SK-N-SH treated with all-trans-retinoic acid at 6 μM for 48 hours (cell line): ENCODE results near the gene S100A8.

ENCODE experiments used
- ATAC-seq: fragments of 200-7000 bp; cut with Tn5 transposase; 3 replicates; pipeline ENCODE4 v1.9.1; 2020; ENCODE audit warnings: mild to moderate bottlenecking, moderate library complexity
- ARNTL ChIP-seq: fragments of 450-650 bp; formaldehyde crosslinking; IDR thresholded peaks from 2 replicates; pipeline ENCODE4 v1.5.0; 2020; ENCODE audit warnings: low read depth, mild to moderate bottlenecking, moderate library complexity, borderline replicate concordance
- BACH2 ChIP-seq: fragments of 250-450 bp; sonication (Bioruptor Pico); IDR thresholded peaks from 2 replicates; pipeline ENCODE4 v1.9.0; 2021; ENCODE audit warnings: mild to moderate bottlenecking, borderline replicate concordance
- CSDC2 ChIP-seq: fragments of 250-450 bp; sonication (Bioruptor Pico); IDR thresholded peaks from 2 replicates; pipeline ENCODE4 v1.5.0; 2020; ENCODE audit warnings: mild to moderate bottlenecking, moderate library complexity
- CSRNP3 ChIP-seq: fragments of 250-450 bp; sonication (Bioruptor Pico); IDR thresholded peaks from 2 replicates; pipeline ENCODE4 v1.5.1; 2021; ENCODE audit warnings: mild to moderate bottlenecking, moderate library complexity
- ESRRG ChIP-seq: fragments of 250-450 bp; sonication (Bioruptor Pico); IDR thresholded peaks from 2 replicates; pipeline ENCODE4 v1.6.1; 2021; ENCODE audit warnings: mild to moderate bottlenecking
- GLIS3 ChIP-seq: fragments of 250-450 bp; sonication (Bioruptor Pico); IDR thresholded peaks from 2 replicates; pipeline ENCODE4 v1.5.0; 2020; ENCODE audit warnings: mild to moderate bottlenecking, moderate library complexity
- ISL1 ChIP-seq: fragments of 250-450 bp; sonication (Bioruptor Pico); IDR thresholded peaks from 2 replicates; pipeline ENCODE4 v2.1.2; 2022; ENCODE audit warnings: mild to moderate bottlenecking, moderate library complexity
- OSR1 ChIP-seq: fragments of 250-450 bp; sonication (Bioruptor Pico); IDR thresholded peaks from 2 replicates; pipeline ENCODE4 v1.8.0; 2022; ENCODE audit warnings: moderate library complexity, mild to moderate bottlenecking, inconsistent platforms
- PATZ1 ChIP-seq: fragments of 250-450 bp; sonication (Bioruptor Pico); IDR thresholded peaks from 2 replicates; pipeline ENCODE4 v1.8.0; 2020; ENCODE audit warnings: mild to moderate bottlenecking, moderate library complexity, borderline replicate concordance
- POU6F1 ChIP-seq: fragments of 250-450 bp; sonication (Bioruptor Pico); IDR thresholded peaks from 2 replicates; pipeline ENCODE4 v1.8.0; 2021; ENCODE audit warnings: low read depth, mild to moderate bottlenecking, moderate library complexity, borderline replicate concordance
- PPARA ChIP-seq: fragments of 250-450 bp; sonication (Bioruptor Pico); IDR thresholded peaks from 2 replicates; pipeline ENCODE4 v1.5.0; 2020; ENCODE audit warnings: mild to moderate bottlenecking, borderline replicate concordance
- RARB ChIP-seq: fragments of 250-450 bp; sonication (Bioruptor Pico); IDR thresholded peaks from 2 replicates; pipeline ENCODE4 v1.8.0; 2021; ENCODE audit warnings: mild to moderate bottlenecking, moderate library complexity
- SNAI2 ChIP-seq: fragments of 250-450 bp; sonication (Bioruptor Pico); IDR thresholded peaks from 2 replicates; pipeline ENCODE4 v1.5.0; 2020; ENCODE audit warnings: mild to moderate bottlenecking, moderate library complexity
- TCF4 ChIP-seq: fragments of 250-450 bp; sonication (Bioruptor Pico); IDR thresholded peaks from 2 replicates; pipeline ENCODE4 v1.8.0; 2021; ENCODE audit warnings: mild to moderate bottlenecking, moderate library complexity, borderline replicate concordance
- TOX ChIP-seq: fragments of 250-450 bp; sonication (Bioruptor Pico); IDR thresholded peaks from 2 replicates; pipeline ENCODE4 v1.8.0; 2021; ENCODE audit warnings: mild to moderate bottlenecking, moderate library complexity, borderline replicate concordance
- TSHZ2 ChIP-seq: fragments of 250-450 bp; sonication (Bioruptor Pico); IDR thresholded peaks from 2 replicates; pipeline ENCODE4 v1.5.0; 2020; ENCODE audit warnings: mild to moderate bottlenecking, moderate library complexity
- ZC3H10 ChIP-seq: fragments of 250-450 bp; sonication (Bioruptor Pico); IDR thresholded peaks from 2 replicates; pipeline ENCODE4 v1.5.1; 2021; ENCODE audit warnings: mild to moderate bottlenecking, moderate library complexity
- ZFP3 ChIP-seq: fragments of 250-450 bp; sonication (Bioruptor Pico); IDR thresholded peaks from 2 replicates; pipeline ENCODE4 v1.5.0; 2020; ENCODE audit warnings: mild to moderate bottlenecking, moderate library complexity
- ZFP30 ChIP-seq: fragments of 450-650 bp; formaldehyde crosslinking; IDR thresholded peaks from 2 replicates; pipeline ENCODE4 v1.5.0; 2022; ENCODE audit warnings: mild to moderate bottlenecking, moderate library complexity
- ZNF565 ChIP-seq: fragments of 450-650 bp; formaldehyde crosslinking; conservative IDR thresholded peaks from 2 replicates; pipeline ENCODE4 v1.5.0; 2020; ENCODE audit warnings: low read depth, mild to moderate bottlenecking, moderate library complexity
- ZNF8 ChIP-seq: fragments of 450-650 bp; formaldehyde crosslinking; IDR thresholded peaks from 2 replicates; pipeline ENCODE4 v1.5.0; 2020; ENCODE audit warnings: mild to moderate bottlenecking, moderate library complexity

Gene S100A8

GRCh38 chr1:153343811-153344717, 46.8 kb downstream of the S100A8 start (continued):
- TF ChIP-seq CSRNP3 (CRISPR knock-in tag): no peak
- no peak for TF ChIP-seq RARB (CRISPR knock-in tag)
- TF ChIP-seq BACH2: no peak
- TF ChIP-seq ZNF565 (CRISPR knock-in tag): no peak
- TF ChIP-seq POU6F1 (CRISPR knock-in tag): no peak

- ATAC-seq: no peak
- TF ChIP-seq ZFP3 (CRISPR knock-in tag) (no peak), ZFP30 (no peak), ZNF565 (CRISPR knock-in tag) (no peak), TSHZ2 (CRISPR knock-in tag) (no peak), TCF4 (CRISPR knock-in tag) (no peak), ESRRG (no peak), ISL1 (CRISPR knock-in tag) (no peak), OSR1 (CRISPR knock-in tag) (no peak), GLIS3 (CRISPR knock-in tag) (no peak), ZNF8 (CRISPR knock-in tag) (no peak), ZC3H10 (CRISPR knock-in tag) (no peak), ARNTL (no peak), RARB (CRISPR knock-in tag) (no peak), PATZ1 (CRISPR knock-in tag) (no peak), PPARA (no peak)
Measured at GRCh38 chr1:153343040-153343681, 47.7 kb downstream of the S100A8 start.

- ATAC-seq: no peak
- TF ChIP-seq ZC3H10 (CRISPR knock-in tag) (no peak), TSHZ2 (CRISPR knock-in tag) (no peak), GLIS3 (CRISPR knock-in tag) (no peak), PATZ1 (CRISPR knock-in tag) (no peak), TOX (CRISPR knock-in tag) (no peak), OSR1 (CRISPR knock-in tag) (no peak), BACH2 (no peak), TCF4 (CRISPR knock-in tag) (no peak), ZNF8 (CRISPR knock-in tag) (no peak), PPARA (no peak), RARB (CRISPR knock-in tag) (no peak), CSDC2 (CRISPR knock-in tag) (no peak), SNAI2 (CRISPR knock-in tag) (no peak), ESRRG (no peak), ZFP30 (no peak), POU6F1 (CRISPR knock-in tag) (no peak)
Measured at GRCh38 chr1:153342178-153342577, 48.7 kb downstream of the S100A8 start.
